Activated CD4-positive, alpha-beta T cell treated with anti-CD3 and anti-CD28 coated beads, Interleukin-2, amount 50 U/mL, for 16 hours (primary cell): ENCODE results near the gene GINS3.
A peak's percentile ranks its signal among the peaks of the same experiment; 100 is the strongest.

Source experiments
- DNase-seq: peaks from one replicate; pipeline ENCODE4 v3.0.0-alpha.2; 2020

The GINS3 gene

GRCh38 chr16:58426966-58427365 is 34.7 kb downstream of the GINS3 start:
- DNase-seq = no peak

DNA sequence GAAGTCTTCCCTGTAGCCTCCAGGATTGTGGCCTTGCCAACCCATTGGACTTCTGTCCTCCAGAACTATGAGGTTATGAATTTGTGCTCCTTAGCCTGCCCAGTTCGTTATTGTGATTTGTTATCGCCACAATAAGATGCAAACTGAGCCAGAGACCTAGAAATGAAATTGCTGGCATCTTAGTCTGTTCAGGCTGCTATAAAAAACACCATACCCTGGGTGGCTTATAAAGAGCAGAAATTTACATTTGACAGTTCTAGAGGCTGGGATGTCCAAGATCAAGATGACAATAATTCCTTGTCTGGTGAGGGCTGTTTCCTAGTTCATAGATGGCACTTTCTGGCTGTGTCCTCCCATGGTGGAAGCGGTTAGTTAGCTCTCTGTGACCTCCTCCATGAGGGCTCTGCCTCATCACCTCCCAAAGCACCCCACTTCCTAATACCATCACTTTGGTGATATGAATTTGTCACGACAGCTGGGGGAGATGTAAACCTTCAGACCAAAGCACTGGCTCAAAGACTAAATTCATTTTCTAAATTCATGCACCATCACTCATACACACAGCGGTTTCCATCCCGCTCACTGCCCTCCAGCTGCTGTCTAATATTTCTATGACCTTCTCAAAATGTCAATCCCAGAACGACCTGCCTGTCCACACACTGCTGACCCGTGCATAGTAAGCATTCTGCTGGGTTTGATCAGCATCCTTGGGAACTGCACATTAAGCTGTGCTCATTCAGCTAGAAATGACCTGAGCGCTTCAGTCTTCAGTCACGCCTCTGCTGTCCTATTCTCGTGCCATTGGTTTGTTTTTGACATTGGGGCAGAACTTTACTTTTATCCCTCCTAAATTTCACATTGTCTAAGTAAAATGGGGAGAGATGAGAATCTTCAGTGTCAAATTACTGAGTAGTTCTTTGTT is 36.6 kb downstream of the GINS3 start:
- DNase-seq = no peak

- no peak for DNase-seq
Measured at GRCh38 chr16:58430718-58431117, 38.4 kb downstream of the GINS3 start.

GRCh38 chr16:58433569-58433951 is 41.3 kb downstream of the GINS3 start:
- DNase-seq = peak; percentile 6

DNA sequence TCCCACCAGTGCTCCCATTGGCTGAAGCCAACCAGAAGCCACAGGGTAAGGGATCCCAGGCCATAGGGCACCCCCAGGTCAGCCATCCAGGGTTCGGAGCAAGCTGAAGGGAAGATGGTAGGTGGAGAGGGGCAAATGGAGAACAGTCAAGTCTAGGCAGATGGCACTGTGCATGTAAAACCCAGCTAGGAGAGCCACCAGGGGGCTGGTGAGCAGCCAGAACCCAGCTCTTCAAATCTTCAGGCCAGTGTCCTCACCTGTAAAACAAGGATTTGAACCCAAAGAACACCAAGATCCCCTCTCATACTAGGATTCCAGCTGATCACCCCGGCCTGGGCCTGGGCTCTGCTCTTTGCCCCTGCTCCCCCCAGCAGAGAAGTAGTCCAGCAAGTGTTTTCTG is 43.5 kb downstream of the GINS3 start:
- no peak for DNase-seq

- DNase-seq = no peak
Measured at GRCh38 chr16:58440131-58440530, 47.9 kb downstream of the GINS3 start.

DNA sequence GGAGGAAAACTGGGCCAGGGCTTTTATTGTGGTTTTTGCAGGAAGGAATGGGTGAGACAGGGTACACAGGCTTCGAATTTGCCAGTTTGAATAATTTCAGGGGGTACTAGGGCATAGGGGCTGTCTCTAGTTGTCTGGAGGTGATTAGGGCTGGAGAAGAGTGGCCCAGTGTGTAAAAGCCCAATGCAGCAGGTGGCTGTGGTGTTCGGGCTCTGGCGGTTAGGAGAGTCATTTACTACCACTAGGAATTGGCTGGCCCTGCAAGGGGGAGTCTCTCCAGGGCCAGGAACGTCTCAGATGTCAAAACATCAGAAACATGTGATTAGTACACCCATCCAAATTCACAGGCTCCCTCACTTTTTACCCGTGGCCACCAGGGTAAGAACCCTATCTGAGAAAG is 50.3 kb downstream of the GINS3 start:
- no peak for DNase-seq

DNA sequence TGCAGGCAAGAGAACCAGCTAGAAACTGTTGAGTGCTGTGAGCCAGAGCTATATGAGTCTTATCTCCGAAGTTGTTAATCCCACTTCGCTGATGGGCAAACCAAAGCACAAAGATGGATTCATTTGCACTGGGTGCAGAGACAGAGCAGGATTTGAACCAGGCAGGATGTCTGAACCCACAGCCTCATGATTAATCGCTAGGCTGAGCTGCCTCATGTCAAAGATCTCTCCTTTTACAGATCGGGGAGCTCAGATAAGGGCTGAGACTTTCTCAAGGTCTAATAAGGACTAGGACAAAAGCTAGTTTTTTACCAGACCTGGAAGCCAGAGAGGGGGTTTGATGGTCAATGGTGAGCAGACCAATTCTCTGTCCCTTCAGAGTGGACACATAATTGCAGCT is 51.5 kb downstream of the GINS3 start:
- DNase-seq = no peak

DNA sequence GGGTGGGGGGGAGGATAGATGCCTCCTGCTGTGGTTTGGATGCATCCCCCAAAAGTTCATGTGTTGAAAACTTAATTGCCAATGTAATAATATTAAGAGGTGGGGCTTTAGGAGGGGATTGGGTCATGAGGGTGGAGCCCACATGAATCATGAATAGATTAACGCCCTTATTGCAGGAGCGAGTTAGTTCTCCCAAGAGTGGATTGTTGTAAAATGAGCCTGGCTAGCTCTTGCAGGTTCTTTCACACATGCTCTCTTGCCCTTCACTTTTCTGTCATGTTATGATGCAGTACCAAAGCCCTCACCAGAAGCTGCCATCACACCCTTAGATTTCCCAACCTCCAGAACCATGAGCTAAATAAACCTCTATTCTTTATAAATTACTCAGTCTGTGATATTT is 52.0 kb downstream of the GINS3 start:
- no peak for DNase-seq

- DNase-seq = no peak
Measured at GRCh38 chr16:58448890-58449289, 56.6 kb downstream of the GINS3 start.

- DNase-seq = no peak
Measured at GRCh38 chr16:58449306-58449705, 57.0 kb downstream of the GINS3 start.

GRCh38 chr16:58449768-58450167 is 57.5 kb downstream of the GINS3 start:
- DNase-seq = peak; percentile 16

DNA sequence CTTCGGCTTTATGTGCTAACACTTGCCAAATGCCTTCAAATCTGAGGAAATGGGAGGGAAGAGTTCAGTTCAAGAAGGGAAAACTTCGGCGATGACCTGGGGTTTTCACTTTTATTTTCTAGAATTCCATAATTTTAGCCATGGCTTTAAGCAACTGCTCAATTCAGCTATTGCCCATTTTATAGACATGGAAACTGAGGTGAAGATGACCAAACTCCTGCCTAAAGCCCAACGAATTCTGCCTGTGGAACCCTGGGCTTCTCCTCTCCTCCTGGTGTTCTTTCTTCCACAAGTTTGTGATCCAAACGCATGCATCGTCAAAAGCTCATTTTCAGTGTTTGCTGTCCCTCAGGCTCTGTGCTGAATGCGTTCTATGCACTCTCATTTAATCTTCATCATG is 58.3 kb downstream of the GINS3 start:
- DNase-seq = no peak

- DNase-seq = no peak
Measured at GRCh38 chr16:58451265-58451689, 59.0 kb downstream of the GINS3 start.

DNA sequence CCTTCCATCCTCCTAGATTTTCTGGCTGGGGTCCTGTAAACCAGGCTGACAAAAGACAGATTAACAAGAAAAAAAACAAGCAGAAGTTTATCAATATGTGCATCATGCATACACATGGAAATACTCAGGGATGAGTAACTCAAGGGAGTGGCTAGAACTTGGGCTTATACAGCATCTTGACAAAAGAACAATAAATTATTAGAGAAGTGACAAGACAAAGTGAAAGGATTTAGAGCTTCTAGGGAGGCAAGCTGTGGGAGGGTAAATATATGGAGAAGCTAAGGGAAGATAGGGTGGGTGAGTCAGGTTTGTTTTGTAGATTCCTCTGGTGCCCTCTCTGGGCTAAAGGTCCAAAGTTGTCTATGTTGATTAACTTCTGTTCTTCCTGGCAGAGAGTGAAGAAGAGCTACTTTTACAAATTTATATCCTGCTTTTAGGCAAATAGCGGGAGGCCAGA is 59.7 kb downstream of the GINS3 start:
- DNase-seq = no peak

- no peak for DNase-seq
Measured at GRCh38 chr16:58452640-58453039, 60.4 kb downstream of the GINS3 start.

GRCh38 chr16:58454178-58454577 is 61.9 kb downstream of the GINS3 start:
- no peak for DNase-seq

GRCh38 chr16:58454856-58455255 is 62.6 kb downstream of the GINS3 start:
- no peak for DNase-seq
